Fibroblast of skin of abdomen (primary cell): ENCODE measurements around the gene LGALS7B.
"Not testable (repeated sequence)": the region's sequence is repeated elsewhere in the genome, so short reads cannot be mapped to it uniquely, and the experiment has no call there.

Experiments
- DNase-seq: peaks from one replicate; pipeline ENCODE4 v3.0.0-alpha.2; 2013

The LGALS7B gene

GRCh38 chr19:38797781-38798180 is 8.8 kb downstream of the LGALS7B start:
- DNase-seq, result not testable (repeated sequence)

GRCh38 chr19:38799104-38799503 is 10.1 kb downstream of the LGALS7B start:
- no peak for DNase-seq

- DNase-seq, result no peak
Measured at GRCh38 chr19:38800577-38801347, 11.8 kb downstream of the LGALS7B start.

DNA sequence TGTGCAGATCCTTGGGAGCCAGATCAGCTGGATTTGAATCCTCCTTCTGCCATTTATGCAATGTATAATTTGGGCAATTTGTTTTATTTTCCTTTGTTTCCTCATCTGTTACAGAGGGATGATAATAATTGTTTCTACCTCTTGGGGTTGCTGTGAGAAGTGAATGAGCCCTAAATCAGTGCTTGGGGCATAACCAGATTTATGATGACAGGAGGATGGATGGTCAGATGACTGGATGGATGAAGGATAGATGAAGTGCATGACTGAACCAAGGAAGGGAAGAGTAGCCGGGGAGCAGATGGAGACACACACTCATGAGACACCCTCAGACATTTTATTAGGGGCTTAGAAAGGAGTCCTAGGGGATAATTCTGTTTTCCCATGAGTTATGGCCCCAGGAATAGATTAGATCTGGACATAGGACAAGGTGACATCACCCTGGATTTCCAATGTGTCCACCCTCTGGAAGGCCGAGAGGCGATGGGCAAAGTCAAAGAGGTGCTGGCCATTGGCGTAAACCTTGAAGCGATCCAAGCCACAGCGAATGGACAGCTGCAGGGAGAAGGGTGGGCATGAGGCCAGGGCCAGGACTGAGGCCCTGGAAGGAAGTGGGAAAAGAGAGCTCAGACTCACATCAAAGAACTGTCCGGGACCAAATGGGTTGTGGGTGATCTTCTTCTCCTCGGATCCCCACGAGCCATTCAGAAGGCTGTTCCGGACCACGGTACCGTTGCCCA is 12.5 kb downstream of the LGALS7B start:
- no peak for DNase-seq

DNA sequence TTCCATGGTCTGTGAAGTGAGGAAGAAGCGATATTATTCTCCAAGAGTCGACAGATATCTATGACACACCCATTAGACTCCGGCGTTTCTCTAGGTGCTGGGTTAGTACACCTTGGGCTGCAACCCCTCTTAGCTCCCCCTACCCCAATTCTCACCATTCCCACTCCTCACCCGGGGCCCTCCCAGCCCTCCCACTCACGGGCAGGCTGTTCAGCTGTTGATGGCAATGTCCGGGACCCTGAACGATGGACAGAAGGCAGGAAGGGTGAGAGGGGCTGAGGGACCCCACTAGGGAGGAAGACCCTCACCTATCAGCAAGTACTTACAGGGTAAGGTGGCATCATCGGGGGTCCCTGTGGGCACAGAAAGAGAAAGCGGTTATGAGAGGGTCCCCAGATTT is 14.5 kb downstream of the LGALS7B start:
- DNase-seq, result no peak

- DNase-seq, result no peak
Measured at GRCh38 chr19:38805180-38805579, 16.2 kb downstream of the LGALS7B start.

DNA sequence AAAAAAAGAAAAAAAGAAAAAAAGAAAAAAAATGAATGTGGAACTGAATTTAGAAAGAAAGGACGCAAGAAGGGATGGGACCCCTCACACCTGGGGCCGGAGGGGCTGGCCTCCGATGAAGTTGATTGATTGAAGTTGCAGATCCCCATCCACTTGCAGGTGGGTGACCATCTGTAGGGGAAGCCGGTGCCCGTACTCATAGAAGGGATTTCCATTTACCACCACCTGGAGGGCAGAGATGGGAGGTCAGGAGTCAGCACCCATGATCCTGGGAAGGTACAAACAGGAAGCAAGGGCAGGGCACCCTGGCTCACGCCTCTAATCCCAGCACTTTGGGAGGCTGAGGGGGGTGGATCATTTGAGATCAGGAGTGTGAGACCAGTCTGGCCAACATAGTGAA is 17.4 kb downstream of the LGALS7B start:
- DNase-seq, result no peak

DNA sequence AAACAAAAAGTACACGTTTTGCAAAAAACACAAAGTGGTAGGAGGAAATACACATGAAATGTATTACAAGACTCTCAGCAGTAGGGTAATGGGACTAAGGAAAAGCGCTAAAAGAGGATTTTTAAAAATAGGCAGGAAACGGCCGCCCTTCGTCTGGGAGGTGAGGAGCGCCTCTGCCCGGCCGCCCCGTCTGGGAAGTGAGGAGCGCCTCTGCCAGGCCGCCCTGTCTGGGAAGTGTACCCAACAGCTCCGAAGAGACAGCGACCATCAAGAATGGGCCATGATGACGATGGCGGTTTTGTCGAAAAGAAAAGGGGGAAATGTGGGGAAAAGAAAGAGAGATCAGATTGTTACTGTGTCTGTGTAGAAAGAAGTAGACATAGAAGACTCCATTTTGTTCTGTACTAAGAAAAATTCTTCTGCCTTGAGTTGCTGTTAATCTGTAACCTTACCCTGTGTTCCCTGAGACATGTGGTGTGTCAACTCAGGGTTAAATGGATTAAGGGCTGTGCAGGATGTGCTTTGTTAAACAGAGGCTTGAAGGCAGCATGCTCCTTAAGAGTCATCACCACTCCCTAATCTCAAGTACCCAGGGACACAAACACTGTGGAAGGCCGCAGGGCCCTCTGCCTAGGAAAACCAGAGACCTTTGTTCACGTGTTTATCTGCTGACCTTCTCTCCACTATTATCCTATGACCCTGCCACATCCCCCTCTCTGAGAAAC is 18.5 kb downstream of the LGALS7B start:
- DNase-seq, result not testable (repeated sequence)

GRCh38 chr19:38808741-38809140 is 19.7 kb downstream of the LGALS7B start:
- DNase-seq, result no peak

DNA sequence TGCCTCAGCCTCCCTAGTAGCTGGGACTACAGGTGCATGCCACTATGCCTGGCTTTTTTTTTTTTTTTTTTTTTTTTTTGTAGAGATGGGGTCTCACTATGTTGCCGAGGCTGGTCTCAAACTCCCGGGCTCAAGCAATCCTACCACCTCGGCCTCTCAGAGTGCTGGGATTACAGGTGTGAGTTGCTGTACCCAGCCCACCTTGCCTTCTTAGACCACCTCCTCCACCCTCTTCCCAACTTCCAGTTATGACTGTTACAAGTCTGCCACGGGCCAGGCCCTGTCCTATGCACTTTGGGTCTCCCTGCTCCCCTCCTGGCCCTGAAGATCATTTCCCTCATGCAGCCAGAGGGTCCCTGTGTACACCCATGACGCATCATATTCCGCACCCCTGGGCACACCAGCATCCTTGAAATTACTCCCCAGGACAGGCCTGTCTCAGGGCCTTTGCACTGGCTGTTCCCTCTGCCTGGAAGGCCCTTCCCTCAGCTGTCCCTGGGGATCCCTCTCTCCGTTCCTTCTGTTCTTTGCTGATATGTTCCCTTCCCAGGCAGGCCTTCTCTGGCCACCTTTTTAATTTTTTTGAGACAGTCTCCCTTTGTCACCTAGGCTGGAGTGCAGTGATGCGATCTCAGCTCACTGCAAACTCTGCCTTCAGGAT is 20.7 kb downstream of the LGALS7B start:
- no peak for DNase-seq

DNA sequence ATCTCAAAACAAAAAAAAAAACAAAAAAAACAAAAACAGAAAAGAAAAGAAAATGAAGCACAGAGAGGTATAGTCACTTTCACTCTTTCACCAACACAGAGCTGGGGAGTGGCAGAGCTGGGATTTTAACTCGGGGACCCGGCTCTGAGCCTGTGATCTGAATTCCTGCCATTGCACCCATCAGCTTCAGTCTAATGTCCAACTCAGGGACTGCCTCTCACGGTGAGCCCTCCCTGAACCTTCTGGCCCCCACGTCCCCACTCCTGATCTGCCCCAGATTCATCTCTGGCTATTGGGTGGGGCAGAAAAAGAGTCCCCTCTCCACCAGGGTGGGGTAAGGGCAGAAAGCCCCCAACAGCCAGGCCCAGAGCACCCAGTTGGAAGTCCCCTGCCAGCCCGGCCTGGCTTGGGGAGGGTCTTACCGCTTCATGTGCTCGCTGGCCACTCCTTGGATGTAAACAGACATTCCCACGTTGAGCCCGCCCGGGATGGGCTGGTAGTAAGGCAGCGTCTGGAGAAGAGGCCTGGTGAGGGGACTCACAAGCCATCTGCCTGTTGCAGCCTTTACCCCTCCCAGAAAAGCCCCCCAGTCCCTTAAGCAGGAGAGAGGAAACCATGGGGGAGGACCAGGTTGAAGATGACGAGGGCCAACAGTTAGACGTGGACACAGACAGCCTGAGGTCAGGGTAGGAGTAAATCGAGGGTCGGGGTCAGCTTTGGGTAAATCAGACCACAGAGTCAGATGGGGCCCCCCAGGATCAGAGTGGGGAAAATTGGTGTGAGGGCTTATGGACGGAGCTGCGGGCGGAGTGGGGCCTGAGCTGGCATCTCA is 23.2 kb downstream of the LGALS7B start:
- DNase-seq, result no peak

GRCh38 chr19:38812841-38813320 is 23.9 kb downstream of the LGALS7B start, which contains the start of gene LGALS4:
Gene LGALS4, minus strand, starts transcription at chr19:38812945. Its CDS starts 59 bp downstream, at chr19:38812886.
- DNase-seq, result no peak

- DNase-seq, result no peak
Measured at GRCh38 chr19:38813323-38813722, 24.3 kb downstream of the LGALS7B start.

DNA sequence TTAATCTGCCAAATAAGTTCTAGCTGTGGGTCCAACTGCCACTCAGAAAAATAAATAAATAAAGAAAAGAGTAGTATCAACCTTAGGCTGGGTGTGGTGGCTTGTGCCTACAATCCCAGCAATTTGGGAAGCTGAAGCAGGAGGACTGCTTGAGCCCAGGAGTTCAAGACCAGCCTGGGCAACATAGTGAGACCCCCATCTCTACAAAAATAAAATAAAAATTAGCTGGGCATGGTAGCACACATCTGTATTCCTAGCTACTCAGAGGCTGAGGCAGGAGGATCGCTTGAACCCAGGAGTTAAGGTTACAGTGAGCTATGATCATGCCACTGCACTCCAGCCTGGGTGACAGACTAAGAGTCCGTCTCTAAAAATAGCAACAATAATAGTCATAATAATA is 24.9 kb downstream of the LGALS7B start:
- DNase-seq, result not testable (repeated sequence)

DNA sequence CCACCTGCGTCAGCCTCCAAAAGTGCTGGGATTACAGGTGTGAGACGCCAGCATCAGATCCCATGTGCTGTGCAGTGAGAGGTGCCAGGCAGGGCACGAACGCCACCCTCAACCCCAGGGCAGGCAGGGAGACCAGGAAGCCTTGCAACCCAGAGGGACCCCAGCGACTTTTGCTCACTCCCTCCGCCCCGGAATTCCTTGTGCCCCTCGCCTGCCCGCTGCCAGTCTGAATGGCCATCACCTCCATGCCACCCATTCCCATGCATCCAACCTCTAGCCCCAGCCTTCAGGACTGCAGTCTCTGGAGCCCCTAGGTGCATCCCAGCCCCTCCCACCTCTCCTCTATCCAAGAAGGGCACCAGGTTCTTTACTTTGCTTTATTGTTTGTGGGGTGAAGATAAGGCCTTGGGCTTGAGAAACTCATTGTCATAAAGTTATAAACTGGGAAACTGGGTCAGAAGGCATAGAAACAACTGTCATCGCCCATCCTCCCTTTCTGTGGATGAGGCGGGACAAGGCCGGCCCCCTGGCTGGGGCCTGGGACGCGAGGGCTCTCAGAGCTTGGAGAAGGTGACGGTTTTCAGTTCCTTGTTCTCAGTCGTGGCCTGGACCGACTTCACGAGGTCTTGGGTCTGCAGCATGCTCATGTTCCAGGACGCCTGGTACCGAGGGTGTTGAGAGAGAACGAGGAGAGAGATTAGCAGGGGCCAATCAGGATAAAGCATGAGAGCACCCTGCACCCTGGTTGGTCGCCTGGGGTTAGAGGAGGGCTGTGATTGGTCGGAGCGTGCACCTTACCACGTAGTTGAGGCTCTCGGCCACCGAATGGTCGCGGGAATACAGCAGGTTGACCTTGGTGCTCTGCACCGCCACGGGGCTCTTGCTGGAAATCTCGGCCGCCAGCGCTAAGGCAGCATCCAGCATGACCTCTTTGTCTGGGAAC is 26.3 kb downstream of the LGALS7B start:
- DNase-seq, result no peak

DNA sequence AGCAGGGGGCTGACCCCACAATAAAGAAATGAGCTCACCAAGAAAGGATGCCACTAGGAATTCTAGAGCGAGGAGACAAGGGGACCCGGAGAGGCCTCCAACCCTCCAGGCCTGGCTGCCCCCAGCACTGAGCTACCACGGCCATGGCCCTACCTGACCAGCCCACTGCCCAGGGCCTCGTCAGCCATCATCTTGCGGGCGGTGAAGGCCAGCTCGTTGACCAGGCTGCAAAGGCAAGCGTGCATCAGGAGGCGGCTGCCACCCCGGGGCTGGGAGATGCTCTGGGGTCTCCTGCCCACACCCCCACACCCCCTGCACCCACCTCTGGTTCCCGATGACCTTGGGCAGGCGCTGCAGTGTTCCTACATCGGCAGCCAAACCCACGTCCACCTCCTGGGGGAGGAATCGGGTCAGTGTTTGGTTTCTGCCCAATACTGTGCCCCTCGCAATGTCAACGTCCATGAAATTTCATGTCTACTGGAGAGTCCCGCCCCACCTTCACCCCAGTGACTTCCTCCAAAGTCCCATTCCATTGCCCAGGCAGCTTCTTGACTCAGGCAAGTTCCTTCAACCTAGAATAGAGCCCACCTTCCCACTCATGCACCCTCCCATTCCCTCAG is 27.2 kb downstream of the LGALS7B start:
- no peak for DNase-seq

GRCh38 chr19:38817081-38817480 is 28.1 kb downstream of the LGALS7B start:
- no peak for DNase-seq

DNA sequence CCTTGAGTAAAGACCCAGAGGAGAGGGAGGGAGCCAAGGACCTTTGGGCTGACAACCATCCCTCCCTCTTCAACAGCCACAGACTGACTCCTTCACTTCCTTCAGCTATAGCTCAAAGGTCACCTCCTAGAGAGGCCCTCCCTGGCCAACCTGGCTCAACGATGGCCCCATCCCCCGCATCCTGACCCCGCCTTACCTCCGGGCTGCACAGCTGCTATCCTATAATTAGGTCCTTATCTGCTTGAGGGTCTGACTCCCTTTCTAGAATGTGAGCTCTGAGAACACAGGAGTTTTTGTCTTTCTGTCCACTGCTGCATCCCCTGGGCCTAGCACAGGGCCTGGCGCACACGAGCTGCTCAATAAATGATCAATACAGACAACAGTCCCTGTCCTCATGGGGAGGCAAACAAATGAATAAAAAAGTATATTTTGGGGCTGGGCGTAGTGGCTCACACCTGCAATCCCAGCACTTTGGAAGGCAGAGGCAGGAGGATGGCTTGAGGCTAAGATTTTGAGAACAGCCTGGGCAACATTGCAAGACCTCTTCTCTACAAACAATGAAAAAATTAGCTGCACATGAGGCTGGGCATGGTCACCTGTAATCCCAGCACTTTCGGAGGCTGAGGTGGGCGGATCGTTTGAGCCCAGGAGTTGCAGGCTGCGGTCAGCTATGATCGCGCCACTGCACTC is 30.4 kb downstream of the LGALS7B start:
- no peak for DNase-seq

DNA sequence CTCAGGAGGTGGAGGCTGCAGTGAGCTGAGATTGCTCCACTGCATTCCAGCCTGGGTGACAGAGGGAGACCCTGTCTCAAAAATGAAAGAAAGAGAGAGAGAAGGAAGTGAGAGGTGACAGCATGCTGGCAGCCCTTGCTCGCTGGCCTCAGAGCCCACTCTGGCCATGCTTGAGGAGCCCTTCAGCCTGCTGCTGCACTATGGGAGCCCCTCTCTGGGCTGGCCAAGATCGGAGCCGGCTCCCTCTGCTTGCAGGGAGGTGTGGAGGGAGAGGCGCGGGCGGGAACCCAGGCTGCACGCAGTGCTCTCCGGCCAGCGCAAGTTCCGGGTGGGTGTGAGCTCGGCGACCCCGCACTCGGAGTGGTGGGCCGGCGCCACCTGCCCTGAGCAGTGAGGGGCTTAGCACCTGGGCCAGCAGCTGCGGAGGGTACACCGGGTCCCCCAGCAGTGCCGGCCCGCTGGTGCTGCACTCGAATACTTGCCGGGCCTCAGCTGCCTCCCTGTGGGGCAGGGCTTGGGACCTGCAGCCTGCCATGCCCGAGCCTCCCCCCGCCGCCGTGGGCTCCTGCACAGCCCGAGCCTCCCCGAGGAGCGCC is 32.3 kb downstream of the LGALS7B start:
- not testable (repeated sequence) for DNase-seq
